Stimulated activated CD4-positive, alpha-beta T cell treated with anti-CD3 and anti-CD28 coated beads, TNF-alpha, amount 100 ng/mL, for 1 hour (primary cell): Measurements from ENCODE around the gene VAC14.

Source experiments
- DNase-seq, 3 donors: peaks; one replicate each; pipeline ENCODE4 v3.0.0-alpha.2; 2020; ENCODE audit warnings: low read depth in 3 of 3, low spot score in 1 of 3

The VAC14 gene

GRCh38 chr16:70664325-70665112 is 136.4 kb downstream of the VAC14 start:
- DNase-seq: no peak

GRCh38 chr16:70663524-70664324 is 137.2 kb downstream of the VAC14 start:
- DNase-seq: no peak

- DNase-seq: no peak
Observed at GRCh38 chr16:70662991-70663523, 137.9 kb downstream of the VAC14 start.

- no peak for DNase-seq
Observed at GRCh38 chr16:70661918-70662641, 138.9 kb downstream of the VAC14 start.

- no peak for DNase-seq
Observed at GRCh38 chr16:70661534-70661917, 139.4 kb downstream of the VAC14 start.

- DNase-seq: no peak
Observed at GRCh38 chr16:70660672-70661350, 140.1 kb downstream of the VAC14 start.

- no peak for DNase-seq
Observed at GRCh38 chr16:70659953-70660671, 140.8 kb downstream of the VAC14 start.

- no peak for DNase-seq
Observed at GRCh38 chr16:70659546-70659945, 141.4 kb downstream of the VAC14 start.

GRCh38 chr16:70658921-70659320 is 142.0 kb downstream of the VAC14 start:
- DNase-seq: no peak

- DNase-seq: no peak
Observed at GRCh38 chr16:70657956-70658355, 143.0 kb downstream of the VAC14 start.

GRCh38 chr16:70656712-70657263 is 144.2 kb downstream of the VAC14 start:
- DNase-seq: no peak

- DNase-seq: no peak
Observed at GRCh38 chr16:70656065-70656711, 144.8 kb downstream of the VAC14 start.

GRCh38 chr16:70653809-70654771 is 146.9 kb downstream of the VAC14 start:
- DNase-seq: peak; percentile 31 to 73 (median 61)

GRCh38 chr16:70653406-70653805 is 147.6 kb downstream of the VAC14 start:
- no peak for DNase-seq

- DNase-seq: no peak
Observed at GRCh38 chr16:70652322-70652721, 148.6 kb downstream of the VAC14 start.

GRCh38 chr16:70651524-70651923 is 149.4 kb downstream of the VAC14 start:
- DNase-seq: no peak

- DNase-seq: no peak
Observed at GRCh38 chr16:70650216-70650615, 150.7 kb downstream of the VAC14 start.

- no peak for DNase-seq
Observed at GRCh38 chr16:70649300-70649699, 151.7 kb downstream of the VAC14 start.
